WTC11 (cell line): ENCODE results near the gene UBL4B. TPM values are rescaled to one million over a fixed set of nuclear protein-coding genes. Genes with fewer than 3 reads are reported as not detected.

Experiments
- ATAC-seq: fragments of 200-7000 bp; cut with Tn5 transposase; 2 replicates; pipeline ENCODE4 v1.10.0; 2021; ENCODE audit warnings: mild to moderate bottlenecking, moderate library complexity
- CTCF ChIA-PET: fragments of 300-600 bp; sonication (Branson Sonifier 250); formaldehyde crosslinking; loops from one replicate; lab custom pipeline; 2021; ENCODE audit warnings: antibody characterized with exemption; lab: Charles Lee
- POLR2A ChIA-PET: fragments of 350-600 bp; sonication (Branson Sonifier 250); formaldehyde crosslinking; loops from one replicate; lab custom pipeline; 2021; ENCODE audit warnings: antibody characterized with exemption; lab: Charles Lee
- DNase-seq: peaks from one replicate; pipeline ENCODE4 v3.0.0; 2021; ENCODE audit warnings: low spot score
- H3K27ac Mint-ChIP-seq: 2 replicates; pipeline ENCODE4 v1.8.0; 2021; ENCODE audit warnings: mixed read lengths
- H3K27me3 Mint-ChIP-seq: 2 replicates; pipeline ENCODE4 v1.8.0; 2021; ENCODE audit warnings: low read depth, mild to moderate bottlenecking, moderate library complexity, mixed read lengths
- H3K36me3 Mint-ChIP-seq: 2 replicates; pipeline ENCODE4 v1.8.0; 2021; ENCODE audit warnings: mixed read lengths
- H3K4me1 Mint-ChIP-seq: 2 replicates; pipeline ENCODE4 v1.8.0; 2022; ENCODE audit warnings: mixed read lengths
- H3K4me3 Mint-ChIP-seq: 2 replicates; pipeline ENCODE4 v1.8.0; 2021; ENCODE audit warnings: mild to moderate bottlenecking, moderate library complexity, mixed read lengths
- H3K9me3 Mint-ChIP-seq: 2 replicates; pipeline ENCODE4 v1.8.0; 2021; ENCODE audit warnings: mixed read lengths
- AR ChIP-seq: fragments of 250-450 bp; sonication (Bioruptor Pico); IDR thresholded peaks from 2 replicates; pipeline ENCODE4 v1.9.0; 2021; ENCODE audit warnings: mild to moderate bottlenecking
- ARID4B ChIP-seq: sonication (generic); formaldehyde crosslinking; IDR thresholded peaks from 2 replicates; pipeline ENCODE4 v1.8.0; 2023; ENCODE audit warnings: missing genetic modification reagents, mild to moderate bottlenecking, borderline replicate concordance
- ATF6 ChIP-seq: sonication (generic); formaldehyde crosslinking; IDR thresholded peaks from 2 replicates; pipeline ENCODE4 v1.8.1; 2023; ENCODE audit warnings: mild to moderate bottlenecking, missing genetic modification reagents
- E2F4 ChIP-seq: sonication (generic); formaldehyde crosslinking; IDR thresholded peaks from 2 replicates; pipeline ENCODE4 v1.8.1; 2022; ENCODE audit warnings: low read depth, mild to moderate bottlenecking, moderate library complexity, missing genetic modification reagents, borderline replicate concordance
- ELF4 ChIP-seq: sonication (generic); formaldehyde crosslinking; IDR thresholded peaks from 2 replicates; pipeline ENCODE4 v1.8.1; 2022; ENCODE audit warnings: low read depth, mild to moderate bottlenecking, moderate library complexity, missing genetic modification reagents
- FOXP1 ChIP-seq: sonication (generic); formaldehyde crosslinking; IDR thresholded peaks from 2 replicates; pipeline ENCODE4 v1.8.0; 2022; ENCODE audit warnings: missing genetic modification reagents, mild to moderate bottlenecking, moderate library complexity, borderline replicate concordance
- GABPB1 ChIP-seq: sonication (generic); formaldehyde crosslinking; IDR thresholded peaks from 2 replicates; pipeline ENCODE4 v1.8.1; 2023; ENCODE audit warnings: mild to moderate bottlenecking, missing genetic modification reagents
- JAZF1 ChIP-seq: fragments of 250-450 bp; sonication (Bioruptor Pico); IDR thresholded peaks from 2 replicates; pipeline ENCODE4 v1.9.0; 2021; ENCODE audit warnings: moderate library complexity, mild to moderate bottlenecking, inconsistent platforms
- KAT7 ChIP-seq: sonication (generic); formaldehyde crosslinking; IDR thresholded peaks from 2 replicates; pipeline ENCODE4 v1.8.1; 2023; ENCODE audit warnings: missing genetic modification reagents, mild to moderate bottlenecking, borderline replicate concordance
- NR1H2 ChIP-seq: sonication (generic); formaldehyde crosslinking; IDR thresholded peaks from 2 replicates; pipeline ENCODE4 v1.9.0; 2021; ENCODE audit warnings: mild to moderate bottlenecking, moderate library complexity, missing genetic modification reagents
- OVOL2 ChIP-seq: fragments of 250-450 bp; sonication (Bioruptor Pico); IDR thresholded peaks from 2 replicates; pipeline ENCODE4 v1.9.0; 2021; ENCODE audit warnings: mild to moderate bottlenecking, borderline replicate concordance
- PRDM15 ChIP-seq: sonication (generic); formaldehyde crosslinking; IDR thresholded peaks from 2 replicates; pipeline ENCODE4 v1.8.0; 2022; ENCODE audit warnings: missing genetic modification reagents
- RORB ChIP-seq: fragments of 250-450 bp; sonication (Bioruptor Pico); IDR thresholded peaks from 2 replicates; pipeline ENCODE4 v1.9.0; 2021; ENCODE audit warnings: mild to moderate bottlenecking
- ZNF121 ChIP-seq: sonication (generic); formaldehyde crosslinking; IDR thresholded peaks from 2 replicates; pipeline ENCODE4 v1.8.0; 2023; ENCODE audit warnings: missing genetic modification reagents
- ZNF532 ChIP-seq: fragments of 250-450 bp; sonication (Bioruptor Pico); IDR thresholded peaks from 2 replicates; pipeline ENCODE4 v1.9.0; 2021; ENCODE audit warnings: mild to moderate bottlenecking, borderline replicate concordance
- total RNA-seq: library from RNA; stranded (reverse); gene quantifications from 3 replicates; pipeline ENCODE4 v1.2.3, GENCODE V29; 2021

The UBL4B gene
- total RNA-seq, 1 experiment from 2014 or later = 0.11 TPM

GRCh38 chr1:110161849-110162248, 49.6 kb downstream of the UBL4B start:
- no peak overlapping the region for H3K27ac Mint-ChIP-seq
- DNase-seq = no peak
- no peak overlapping the region for H3K4me3 Mint-ChIP-seq
- H3K27me3 Mint-ChIP-seq = peaks cover 11% of the 10 kb centered on the region
- POLR2A ChIA-PET = no interaction called here
- no peak for TF ChIP-seq PRDM15 (CRISPR knock-in tag)
- no peak for TF ChIP-seq GABPB1 (CRISPR knock-in tag)
- no peak for TF ChIP-seq KAT7 (CRISPR knock-in tag)
- TF ChIP-seq E2F4 = no peak
- no peak for TF ChIP-seq RORB (CRISPR knock-in tag)
- no peak for TF ChIP-seq OVOL2 (CRISPR knock-in tag)
- TF ChIP-seq NR1H2 (CRISPR knock-in tag) = no peak
- no peak for TF ChIP-seq ARID4B (CRISPR knock-in tag)
- TF ChIP-seq ATF6 = no peak
- TF ChIP-seq ELF4 (CRISPR knock-in tag) = no peak
- no peak for TF ChIP-seq FOXP1
- no peak for TF ChIP-seq ZNF121
- no peak for TF ChIP-seq ZNF532 (CRISPR knock-in tag)
- no peak for TF ChIP-seq AR
- TF ChIP-seq JAZF1 = no peak
- H3K4me1 Mint-ChIP-seq = peaks cover 11% of the 10 kb centered on the region
- ATAC-seq = no peak
- CTCF ChIA-PET = interaction anchor here (1.6 to 3.2 kb wide), 3 partner anchors 8 to 73 kb away, joined by 4 to 11 read pairs (median 8); partner anchors contain the start of gene SLC6A17
- H3K36me3 Mint-ChIP-seq = no peaks in the 10 kb centered on the region
- H3K9me3 Mint-ChIP-seq = no peaks in the 10 kb centered on the region
